AML-193 (cell line): Measurements from ENCODE around the gene PGLYRP2.

Experiments
- DNase-seq, 2 experiments: peaks; one replicate each; lab custom pipeline; 2025; lab: John Stamatoyannopoulos, UW

Gene PGLYRP2

GRCh38 chr19:15425321-15425950 lies 53.9 kb downstream of the PGLYRP2 start:
- no peak for DNase-seq

GRCh38 chr19:15424692-15425272 lies 54.5 kb downstream of the PGLYRP2 start:
- no peak for DNase-seq

- no peak for DNase-seq
These were observed 55.2 kb downstream of the PGLYRP2 start for GRCh38 chr19:15424121-15424520.

GRCh38 chr19:15423130-15423529 lies 56.2 kb downstream of the PGLYRP2 start:
- DNase-seq, result no peak

- DNase-seq, result no peak
These were observed 56.8 kb downstream of the PGLYRP2 start for GRCh38 chr19:15422296-15423075.

GRCh38 chr19:15421721-15422260 lies 57.5 kb downstream of the PGLYRP2 start:
- no peak for DNase-seq

- DNase-seq, result no peak
These were observed 58.1 kb downstream of the PGLYRP2 start for GRCh38 chr19:15421136-15421695.

- no peak for DNase-seq
These were observed 59.8 kb downstream of the PGLYRP2 start for GRCh38 chr19:15419413-15420025.
